Thyroid gland (tissue), 4 donors: ENCODE measurements around the gene USP8. TPM values are rescaled to one million over a fixed set of nuclear protein-coding genes. Genes with fewer than 3 reads are reported as not detected.
"Not testable (repeated sequence)": the region's sequence is repeated elsewhere in the genome, so short reads cannot be mapped to it uniquely, and the experiment has no call there.

Source experiments
- DNase-seq, 2 donors: peaks; one replicate each; pipeline ENCODE4 v3.0.0-alpha.2; 2019
- H3K27ac ChIP-seq, 3 donors: fragments of 200-600 bp; sonication (generic); 1 replicate in 2 of 3; 2 replicates in 1 of 3; pipeline ENCODE4 v1.5.1; 2016 to 2019; ENCODE audit warnings: mild to moderate bottlenecking in 1 of 3, moderate library complexity in 1 of 3
- H3K27me3 ChIP-seq: fragments of 200-600 bp; sonication (generic); one replicate; pipeline ENCODE4 v1.5.1; 2019
- H3K36me3 ChIP-seq, 2 donors: fragments of 200-600 bp; sonication (generic); one replicate each; pipeline ENCODE4 v1.5.1; 2016 to 2019
- H3K4me1 ChIP-seq, 2 donors: fragments of 200-600 bp; sonication (generic); one replicate each; pipeline ENCODE4 v1.5.1; 2017 to 2019
- H3K4me3 ChIP-seq, 3 donors: fragments of 200-600 bp; sonication (generic); replicated peaks in 1 of 3; 1 replicate in 2 of 3; 2 replicates in 1 of 3; pipeline ENCODE4 v1.5.1; 2016; ENCODE audit warnings: mild to moderate bottlenecking in 1 of 3
- H3K9me3 ChIP-seq: fragments of 200-600 bp; sonication (generic); one replicate; pipeline ENCODE4 v1.5.1; 2017
- POLR2A ChIP-seq, 2 donors: fragments of 450-650 bp; IDR thresholded peaks; one replicate each; pipeline ENCODE4 v1.6.1; 2017; ENCODE audit warnings: antibody characterized with exemption in 2 of 2, mild to moderate bottlenecking in 2 of 2, moderate library complexity in 1 of 2
- WGBS, 2 donors: methylation state at CpG; one replicate each; pipeline ENCODE4 v1.1.5; 2017; 5-methylcytosine and 5-hydroxymethylcytosine counted together
- intact Hi-C: fragments of 100-400 bp; cut with DNase I; formaldehyde crosslinking; loops from one replicate; pipeline ENCODE4 v1.15.1; 2023
- total RNA-seq, 4 donors: library from RNA; depleted of rRNA; stranded (reverse); fragments of >200 nt; gene quantifications; one replicate each; pipeline ENCODE4 v1.2.3, GENCODE V29; 2016
- TF ChIP-seq, protein P1 (sequence below), 6 experiments: fragments of 200-600 bp in 3 of 6; fragments of 450-650 bp in 3 of 6; sonication (generic) in 3 of 6; IDR thresholded peaks; one replicate each; pipeline ENCODE4 v1.5.1; 2016 to 2019; ENCODE audit warnings: antibody characterized with exemption in 6 of 6, mild to moderate bottlenecking in 2 of 6, inconsistent platforms in 1 of 6, moderate library complexity in 1 of 6

The USP8 gene
- total RNA-seq, 4 donors from 2014 or later: 62.8 to 89.6 (median 87.9) TPM

DNA sequence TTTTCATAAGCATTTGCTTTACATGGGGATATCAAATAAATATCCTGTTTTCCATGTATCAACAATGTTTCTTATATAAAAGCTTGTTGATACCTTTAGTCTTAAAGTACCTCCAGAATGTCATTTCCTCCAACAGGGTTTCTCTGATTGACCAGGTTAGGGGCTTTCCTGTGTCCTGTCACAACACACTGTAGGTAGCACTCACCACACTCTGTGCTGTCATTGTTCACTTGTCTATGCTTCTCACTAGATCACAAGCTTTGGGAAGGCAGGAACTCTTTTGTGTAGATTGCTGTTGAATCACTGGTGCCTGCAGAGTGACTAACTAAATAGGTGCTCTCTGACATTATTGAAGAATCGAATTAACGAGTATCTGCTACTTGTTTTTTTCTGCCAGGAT lies 72.5 kb downstream of the USP8 start:
- no peak for DNase-seq
- Histone ChIP-seq H3K9me3 (no peaks in the 10 kb centered on the region), H3K27me3 (no peaks in the 10 kb centered on the region), H3K4me3 (no peak overlapping the region), H3K27ac (no peak overlapping the region), H3K4me1 (no peaks in the 10 kb centered on the region), H3K36me3 (peaks cover 58 to 66% of the 10 kb centered on the region in 2 donors)
- intact Hi-C loops: no loop called here
- 97 to 98% methylated on average over 2 of the region's 2 CpGs for WGBS, 2 donors
- TF ChIP-seq, protein P1, sequence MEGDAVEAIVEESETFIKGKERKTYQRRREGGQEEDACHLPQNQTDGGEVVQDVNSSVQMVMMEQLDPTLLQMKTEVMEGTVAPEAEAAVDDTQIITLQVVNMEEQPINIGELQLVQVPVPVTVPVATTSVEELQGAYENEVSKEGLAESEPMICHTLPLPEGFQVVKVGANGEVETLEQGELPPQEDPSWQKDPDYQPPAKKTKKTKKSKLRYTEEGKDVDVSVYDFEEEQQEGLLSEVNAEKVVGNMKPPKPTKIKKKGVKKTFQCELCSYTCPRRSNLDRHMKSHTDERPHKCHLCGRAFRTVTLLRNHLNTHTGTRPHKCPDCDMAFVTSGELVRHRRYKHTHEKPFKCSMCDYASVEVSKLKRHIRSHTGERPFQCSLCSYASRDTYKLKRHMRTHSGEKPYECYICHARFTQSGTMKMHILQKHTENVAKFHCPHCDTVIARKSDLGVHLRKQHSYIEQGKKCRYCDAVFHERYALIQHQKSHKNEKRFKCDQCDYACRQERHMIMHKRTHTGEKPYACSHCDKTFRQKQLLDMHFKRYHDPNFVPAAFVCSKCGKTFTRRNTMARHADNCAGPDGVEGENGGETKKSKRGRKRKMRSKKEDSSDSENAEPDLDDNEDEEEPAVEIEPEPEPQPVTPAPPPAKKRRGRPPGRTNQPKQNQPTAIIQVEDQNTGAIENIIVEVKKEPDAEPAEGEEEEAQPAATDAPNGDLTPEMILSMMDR (IDR thresholded peaks at IDR 0.05): no peak
- no peak for TF ChIP-seq POLR2A (IDR thresholded peaks at IDR 0.05)

DNA sequence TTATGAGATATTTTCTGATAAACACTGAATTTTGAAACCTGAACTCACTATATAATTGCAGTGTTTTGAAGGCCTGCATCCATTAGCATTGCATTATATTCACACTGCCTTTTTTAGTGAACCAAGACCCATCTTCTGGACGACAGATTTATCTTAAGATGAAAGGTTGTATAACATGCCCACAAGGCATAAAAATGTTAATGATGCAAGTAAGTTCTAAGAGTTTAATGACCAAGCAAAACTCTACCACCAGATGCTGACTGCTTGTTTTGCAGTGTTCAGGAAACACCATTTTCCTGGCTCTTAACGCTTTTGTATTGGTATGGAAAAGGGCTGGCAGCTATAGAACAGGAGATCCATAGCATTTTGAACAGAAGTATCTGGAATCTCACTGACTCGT lies 76.1 kb downstream of the USP8 start:
- intact Hi-C loops: no loop called here
- Histone ChIP-seq H3K36me3 (peaks cover 23 to 35% of the 10 kb centered on the region in 2 donors), H3K4me3 (no peak overlapping the region), H3K9me3 (no peaks in the 10 kb centered on the region), H3K4me1 (no peaks in the 10 kb centered on the region), H3K27ac (no peak overlapping the region), H3K27me3 (no peaks in the 10 kb centered on the region)
- TF ChIP-seq, protein P1 (IDR thresholded peaks at IDR 0.05): no peak
- no peak for TF ChIP-seq POLR2A (IDR thresholded peaks at IDR 0.05)
- DNase-seq: no peak
- WGBS, 2 donors: 83 to 86% methylated on average over 3 of the region's 3 CpGs

DNA sequence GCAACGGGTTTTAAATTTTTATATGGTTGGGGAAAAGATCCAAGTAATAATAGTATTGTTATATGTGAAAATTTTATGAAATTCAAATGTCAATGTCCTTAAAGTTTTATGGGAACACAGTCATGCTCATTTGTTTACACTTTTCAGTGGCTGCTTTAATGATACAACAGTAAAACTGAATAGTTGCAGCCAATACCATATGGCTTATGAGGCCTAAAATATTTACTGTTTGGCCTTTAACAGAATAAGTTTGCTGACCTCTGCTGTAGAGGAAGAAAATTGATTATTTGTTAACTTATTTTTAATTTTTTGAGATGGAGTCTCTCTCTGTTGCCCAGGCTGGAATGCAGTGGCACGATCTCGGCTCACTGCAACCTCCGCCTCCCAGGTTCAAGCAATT lies 77.6 kb downstream of the USP8 start:
- 97 to 99% methylated on average over 4 of the region's 4 CpGs for WGBS, 2 donors
- intact Hi-C loops: no loop called here
- H3K27me3 ChIP-seq: no peaks in the 10 kb centered on the region
- no peaks in the 10 kb centered on the region for H3K9me3 ChIP-seq
- H3K4me1 ChIP-seq: no peaks in the 10 kb centered on the region
- peaks cover 18 to 27% of the 10 kb centered on the region in 2 donors for H3K36me3 ChIP-seq
- H3K27ac ChIP-seq: no peak overlapping the region
- no peak overlapping the region for H3K4me3 ChIP-seq
- no peak for DNase-seq
- no peak for TF ChIP-seq POLR2A (IDR thresholded peaks at IDR 0.05)
- TF ChIP-seq, protein P1 (IDR thresholded peaks at IDR 0.05): no peak

DNA sequence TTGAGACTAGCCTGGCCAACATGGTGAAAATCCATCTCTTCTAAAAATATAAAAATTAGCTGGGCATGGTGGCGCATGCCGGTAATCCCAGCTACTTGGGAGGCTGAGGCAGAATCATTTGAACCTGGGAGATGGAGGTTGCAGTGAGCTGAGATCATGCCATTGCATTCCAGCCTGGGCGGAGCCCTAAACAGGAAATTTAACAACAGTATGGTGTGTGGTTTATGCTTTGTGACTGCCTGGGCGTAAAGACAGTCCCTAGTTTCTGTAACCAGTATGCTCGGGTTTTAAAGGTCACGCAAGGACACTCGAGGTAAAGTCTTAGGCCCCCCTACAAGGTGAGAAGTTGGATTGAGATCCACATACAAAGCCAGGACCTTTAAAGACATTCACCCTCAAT lies 78.9 kb downstream of the USP8 start:
- no peaks in the 10 kb centered on the region for H3K27me3 ChIP-seq
- H3K4me1 ChIP-seq: no peaks in the 10 kb centered on the region
- DNase-seq: no peak
- H3K9me3 ChIP-seq: no peaks in the 10 kb centered on the region
- no peak for TF ChIP-seq POLR2A (IDR thresholded peaks at IDR 0.05)
- TF ChIP-seq, protein P1 (IDR thresholded peaks at IDR 0.05): no peak
- intact Hi-C loops: no loop called here
- H3K4me3 ChIP-seq: no peak overlapping the region
- whole genome bisulfite sequencing, 2 donors: 92 to 93% methylated on average over 7 of the region's 7 CpGs
- H3K36me3 ChIP-seq: peaks cover 14 to 21% of the 10 kb centered on the region in 2 donors
- no peak overlapping the region for H3K27ac ChIP-seq

DNA sequence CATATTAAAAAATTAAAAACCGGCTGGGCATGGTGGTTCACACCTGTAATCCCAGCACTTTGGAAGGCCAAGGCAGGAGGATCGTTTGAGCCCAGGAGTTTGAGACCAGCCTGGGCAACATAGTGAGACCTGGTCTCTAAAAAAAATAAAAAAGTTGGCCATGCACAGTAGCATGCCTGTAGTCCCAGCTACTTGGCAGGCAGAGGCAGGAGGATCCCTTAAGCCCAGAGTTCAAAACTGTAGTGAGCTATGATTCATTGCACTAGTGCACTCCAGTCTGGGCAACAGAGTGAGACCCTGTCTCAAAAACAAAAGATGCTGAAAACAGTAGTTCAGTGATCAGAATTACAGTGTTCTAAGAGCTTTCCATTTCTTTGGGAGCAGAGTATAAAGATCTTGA lies 81.5 kb downstream of the USP8 start:
- DNase-seq, H3K9me3 ChIP-seq, H3K36me3 ChIP-seq, H3K4me3 ChIP-seq, H3K4me1 ChIP-seq, H3K27me3 ChIP-seq, H3K27ac ChIP-seq, intact Hi-C loops: not testable (repeated sequence)
- WGBS, 2 donors: 89 to 91% methylated on average over 2 of the region's 2 CpGs

DNA sequence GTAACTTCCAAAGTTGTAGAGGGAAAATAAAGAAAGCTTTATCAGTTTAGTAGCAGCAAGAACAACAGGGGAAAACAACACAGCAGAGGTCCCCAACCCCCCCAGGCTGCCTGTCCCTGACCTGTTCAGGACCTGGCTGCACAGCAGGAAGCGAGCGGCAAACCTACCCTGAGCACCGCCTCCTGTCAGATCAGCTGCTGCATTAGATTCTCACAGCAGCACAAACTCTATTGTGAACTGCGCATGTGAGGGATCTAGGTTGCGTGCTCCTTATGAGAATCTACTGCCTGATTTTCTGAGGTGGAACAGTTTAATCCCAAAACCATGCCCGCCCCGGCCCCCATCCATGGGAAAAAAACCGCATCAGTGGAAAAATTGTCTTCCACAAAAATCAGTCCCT lies 81.9 kb downstream of the USP8 start:
- WGBS, 2 donors: 76 to 83% methylated on average over 8 of the region's 8 CpGs
- TF ChIP-seq, protein P1 (IDR thresholded peaks at IDR 0.05): no peak
- TF ChIP-seq POLR2A (IDR thresholded peaks at IDR 0.05): no peak
- no peak for DNase-seq
- no peak overlapping the region for H3K27ac ChIP-seq
- no peak overlapping the region for H3K4me3 ChIP-seq
- H3K9me3 ChIP-seq: no peaks in the 10 kb centered on the region
- no peaks in the 10 kb centered on the region for H3K4me1 ChIP-seq
- no peaks in the 10 kb centered on the region for H3K36me3 ChIP-seq
- intact Hi-C loops: no loop called here
- H3K27me3 ChIP-seq: no peaks in the 10 kb centered on the region
